PFSK-1 (cell line): ENCODE results near the gene MRTO4.

ENCODE experiments used
- POLR2AphosphoS5 ChIP-seq: IDR thresholded peaks from 2 replicates; pipeline ENCODE4 v1.6.1; 2012; ENCODE audit warnings: low read depth, mild to moderate bottlenecking, control low read depth, low read length, moderate library complexity
- SIN3A ChIP-seq: IDR thresholded peaks from 2 replicates; pipeline ENCODE4 v1.6.1; 2012; ENCODE audit warnings: mild to moderate bottlenecking, low read length, moderate library complexity, borderline replicate concordance; ENCODE audit not compliant: insufficient read depth
- TAF1 ChIP-seq: IDR thresholded peaks from 2 replicates; pipeline ENCODE4 v1.6.1; 2012; ENCODE audit warnings: low read length, control low read depth, borderline replicate concordance; ENCODE audit not compliant: insufficient read depth
- TF ChIP-seq, protein P1 (sequence below), 2 experiments: IDR thresholded peaks; 2 replicates each; pipeline versions ENCODE4 v1.6.1 to v1.8.0; 2011 to 2012; ENCODE audit warnings: low read depth in 2 of 2, low read length in 2 of 2, control low read depth in 1 of 2, inconsistent platforms in 1 of 2, mild to moderate bottlenecking in 1 of 2, moderate library complexity in 1 of 2; ENCODE audit not compliant: insufficient read depth in 1 of 2

GRCh38 chr1:19284881-19285280 lies 33.3 kb downstream of the MRTO4 start:
- TF ChIP-seq, protein P1, sequence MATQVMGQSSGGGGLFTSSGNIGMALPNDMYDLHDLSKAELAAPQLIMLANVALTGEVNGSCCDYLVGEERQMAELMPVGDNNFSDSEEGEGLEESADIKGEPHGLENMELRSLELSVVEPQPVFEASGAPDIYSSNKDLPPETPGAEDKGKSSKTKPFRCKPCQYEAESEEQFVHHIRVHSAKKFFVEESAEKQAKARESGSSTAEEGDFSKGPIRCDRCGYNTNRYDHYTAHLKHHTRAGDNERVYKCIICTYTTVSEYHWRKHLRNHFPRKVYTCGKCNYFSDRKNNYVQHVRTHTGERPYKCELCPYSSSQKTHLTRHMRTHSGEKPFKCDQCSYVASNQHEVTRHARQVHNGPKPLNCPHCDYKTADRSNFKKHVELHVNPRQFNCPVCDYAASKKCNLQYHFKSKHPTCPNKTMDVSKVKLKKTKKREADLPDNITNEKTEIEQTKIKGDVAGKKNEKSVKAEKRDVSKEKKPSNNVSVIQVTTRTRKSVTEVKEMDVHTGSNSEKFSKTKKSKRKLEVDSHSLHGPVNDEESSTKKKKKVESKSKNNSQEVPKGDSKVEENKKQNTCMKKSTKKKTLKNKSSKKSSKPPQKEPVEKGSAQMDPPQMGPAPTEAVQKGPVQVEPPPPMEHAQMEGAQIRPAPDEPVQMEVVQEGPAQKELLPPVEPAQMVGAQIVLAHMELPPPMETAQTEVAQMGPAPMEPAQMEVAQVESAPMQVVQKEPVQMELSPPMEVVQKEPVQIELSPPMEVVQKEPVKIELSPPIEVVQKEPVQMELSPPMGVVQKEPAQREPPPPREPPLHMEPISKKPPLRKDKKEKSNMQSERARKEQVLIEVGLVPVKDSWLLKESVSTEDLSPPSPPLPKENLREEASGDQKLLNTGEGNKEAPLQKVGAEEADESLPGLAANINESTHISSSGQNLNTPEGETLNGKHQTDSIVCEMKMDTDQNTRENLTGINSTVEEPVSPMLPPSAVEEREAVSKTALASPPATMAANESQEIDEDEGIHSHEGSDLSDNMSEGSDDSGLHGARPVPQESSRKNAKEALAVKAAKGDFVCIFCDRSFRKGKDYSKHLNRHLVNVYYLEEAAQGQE (IDR thresholded peaks at IDR 0.05; ENCODE audit: insufficient read depth in 1 of 2, low read depth in 2 of 2, low read length in 2 of 2), result no peak
- TF ChIP-seq SIN3A (no peak), POLR2AphosphoS5 (no peak), TAF1 (no peak)
